ENCODE data around the gene FAM83G.

FAM83G gene

DNA sequence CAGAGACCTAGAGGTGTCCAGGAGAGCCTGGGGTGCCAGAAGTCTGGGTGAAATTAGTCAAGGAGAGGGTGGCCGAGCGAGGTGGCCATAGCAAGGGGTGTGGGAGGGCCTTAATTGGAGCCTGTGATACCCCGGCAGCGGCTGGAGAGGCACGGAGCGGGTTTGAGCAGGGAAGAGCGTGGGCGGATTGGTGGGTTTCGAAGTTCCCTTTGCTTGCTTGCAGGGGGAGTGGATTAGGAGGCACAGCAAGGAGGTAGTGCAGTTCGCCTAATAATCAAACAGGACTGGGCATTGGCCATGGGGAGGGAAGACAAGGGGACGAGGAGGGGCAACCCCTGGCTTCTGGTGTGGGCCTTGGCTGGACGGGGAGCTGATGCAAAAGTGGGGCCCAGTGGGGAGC is 5.4 kb upstream of the FAM83G start:
- DNase-seq (ENCODE audit: low spot score) = no peak

DNA sequence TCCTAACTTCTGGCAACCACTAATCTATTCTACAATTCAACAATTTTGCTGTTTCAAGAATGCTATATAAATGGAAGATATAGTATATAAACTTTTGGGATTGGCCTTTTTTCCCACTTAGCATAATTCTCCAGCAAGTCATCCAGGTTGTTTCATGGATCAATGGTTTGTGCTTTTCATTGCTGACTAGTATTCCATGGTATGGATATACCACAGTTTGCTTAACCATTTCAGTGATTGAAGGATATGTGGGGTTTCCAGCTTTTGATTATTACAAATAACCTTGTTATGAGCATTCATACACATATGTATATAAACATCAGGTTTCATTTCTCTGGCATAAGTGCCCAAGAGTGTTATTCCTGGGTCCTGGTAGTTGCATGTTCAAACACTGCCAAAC is 2.1 kb upstream of the FAM83G start:
- no peak for DNase-seq (ENCODE audit: low spot score)

DNA sequence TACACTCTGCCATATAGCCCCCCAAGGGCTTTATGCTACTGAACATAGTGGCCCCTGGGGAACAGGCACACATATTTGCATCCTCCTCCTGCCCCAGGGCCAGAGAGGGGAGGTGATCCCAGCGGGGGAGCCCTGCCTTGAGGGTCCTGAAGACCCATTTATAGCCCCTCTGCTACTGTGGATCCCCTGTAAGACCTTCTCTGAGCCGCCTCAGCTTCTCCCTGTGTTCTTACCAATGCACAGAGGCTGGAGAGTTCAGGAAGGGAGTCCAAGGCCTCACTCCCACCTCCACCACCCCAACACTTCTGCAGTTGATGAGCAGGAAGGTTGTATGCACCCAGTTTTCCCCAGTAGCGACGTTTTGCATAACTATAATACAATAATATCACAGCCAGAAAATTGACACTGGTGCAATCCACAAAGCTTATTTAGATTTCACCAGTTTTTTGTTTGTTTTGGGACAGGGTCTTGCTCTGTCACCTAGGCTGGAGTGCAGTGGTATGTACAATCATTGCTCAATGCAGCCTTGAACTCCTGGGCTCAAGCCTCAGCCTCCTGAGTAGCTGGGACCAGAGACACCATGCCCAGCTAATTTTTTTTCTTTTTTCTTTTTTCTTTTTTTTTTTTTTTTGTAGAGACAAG is 1.3 kb upstream of the FAM83G start:
- no peak for DNase-seq (ENCODE audit: low spot score)

- no peak for DNase-seq (ENCODE audit: low spot score)
Observed at GRCh38 chr17:19005137-19005773, 691 bp upstream of the FAM83G start.

GRCh38 chr17:19003543-19004420 is 782 bp downstream of the FAM83G start:
- no peak for DNase-seq (ENCODE audit: low spot score)

GRCh38 chr17:19002805-19003542 is 1.6 kb downstream of the FAM83G start:
- DNase-seq (ENCODE audit: low spot score) = no peak

DNA sequence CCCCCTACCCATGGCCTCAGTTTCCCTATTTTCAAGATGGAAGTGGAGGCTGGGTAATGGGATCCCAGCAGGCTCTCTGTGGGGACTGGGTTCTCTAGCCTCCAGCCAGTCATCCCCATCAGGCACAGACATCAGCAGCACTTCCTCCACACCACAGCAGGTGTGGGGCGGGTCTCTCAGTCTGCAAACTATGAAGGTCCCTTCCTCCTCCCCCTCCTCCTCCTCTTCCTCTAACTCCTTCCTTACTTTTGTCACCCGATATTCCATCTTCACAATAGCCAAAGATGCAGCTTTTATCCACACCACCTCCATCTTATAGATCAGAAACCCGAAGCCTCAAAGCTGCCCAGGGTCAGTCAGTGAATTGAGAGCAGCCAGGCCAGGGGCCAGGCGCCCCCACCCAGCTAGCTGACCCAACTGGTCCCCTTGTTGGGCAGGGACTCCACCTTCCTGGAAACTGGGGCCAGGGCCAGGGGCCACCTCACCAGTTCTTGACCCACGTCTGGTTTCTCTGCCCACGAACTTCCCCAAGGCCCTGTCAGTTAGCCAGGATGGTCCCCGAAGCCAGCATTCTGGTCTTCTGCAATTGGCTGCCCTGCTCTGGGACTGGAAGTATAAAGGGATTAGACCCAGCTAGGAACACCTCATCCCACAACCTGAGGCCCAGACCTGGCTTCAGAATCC is 2.5 kb downstream of the FAM83G start:
- DNase-seq (ENCODE audit: low spot score) = no peak

DNA sequence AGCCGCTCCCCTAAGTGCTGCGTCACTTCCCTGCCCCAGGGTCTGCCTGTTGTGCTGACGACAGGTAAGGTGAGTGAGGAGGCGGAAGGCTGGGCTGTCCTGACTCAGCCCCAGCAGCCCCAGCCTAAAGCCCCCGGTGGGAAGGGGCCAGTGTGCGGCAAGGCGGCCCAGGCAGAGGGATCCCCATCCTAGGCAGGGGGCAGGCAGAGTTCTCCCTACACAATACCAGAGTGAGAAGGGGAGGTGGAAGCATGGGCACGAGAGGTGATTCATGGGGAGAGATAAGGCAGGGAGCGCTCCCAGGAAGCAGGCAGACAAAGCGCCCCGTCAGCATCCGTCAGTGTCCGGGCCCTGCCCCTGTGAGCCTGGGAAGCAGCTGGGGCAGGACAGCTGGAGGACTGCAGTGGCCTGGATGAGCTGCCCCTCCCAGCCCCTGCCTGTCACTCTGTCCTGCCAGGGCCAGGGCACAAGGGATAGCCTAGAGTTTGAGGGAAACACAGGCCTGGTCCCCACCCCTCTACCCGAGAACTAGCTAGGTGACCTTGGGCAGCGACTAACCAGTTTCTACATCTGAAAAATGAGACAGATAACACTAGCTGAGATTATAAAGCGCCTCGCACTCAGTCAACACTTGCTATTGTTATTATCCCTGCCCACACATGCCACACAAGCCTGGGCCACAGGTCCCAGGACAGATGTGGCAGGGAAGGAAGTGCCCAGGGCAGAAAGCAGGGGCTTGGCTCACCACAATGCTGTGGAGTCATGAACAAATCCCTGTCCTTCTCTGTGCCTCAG is 3.8 kb downstream of the FAM83G start:
- DNase-seq (ENCODE audit: low spot score) = no peak

GRCh38 chr17:18999911-19000310 is 4.7 kb downstream of the FAM83G start:
- no peak for DNase-seq (ENCODE audit: low spot score)

GRCh38 chr17:18999394-18999793 is 5.2 kb downstream of the FAM83G start:
- no peak for DNase-seq (ENCODE audit: low spot score)

DNA sequence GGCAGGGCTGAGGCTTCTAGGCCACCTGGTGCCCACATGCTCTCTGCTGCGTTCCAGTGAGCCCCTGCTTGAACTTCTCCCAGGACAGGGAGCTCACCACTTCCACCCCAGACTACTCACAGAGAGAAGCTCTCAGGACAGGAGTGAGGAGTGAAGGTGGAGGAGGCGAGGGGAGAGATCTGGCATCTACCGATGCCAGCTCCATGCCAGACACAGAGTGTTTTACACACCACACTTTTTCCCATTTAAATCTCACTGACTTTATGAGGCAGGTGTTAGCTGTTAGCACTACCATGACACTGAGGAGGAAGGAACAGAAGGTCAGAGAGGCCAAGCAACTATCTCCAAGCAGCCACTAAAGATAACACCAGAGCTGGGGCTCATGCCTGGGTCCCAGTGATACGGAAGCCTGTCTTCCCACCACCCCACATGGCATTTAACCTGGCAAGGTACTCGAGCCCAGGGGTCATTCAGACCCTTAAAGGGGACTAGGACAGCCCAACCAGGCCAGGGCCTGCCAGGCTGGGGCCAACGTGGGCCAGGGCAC is 6.8 kb downstream of the FAM83G start:
- DNase-seq (ENCODE audit: low spot score) = no peak

- no peak for DNase-seq (ENCODE audit: low spot score)
Observed at GRCh38 chr17:18996458-18996857, 8.1 kb downstream of the FAM83G start.

GRCh38 chr17:18995220-18995619 is 9.3 kb downstream of the FAM83G start:
- no peak for DNase-seq (ENCODE audit: low spot score)

DNA sequence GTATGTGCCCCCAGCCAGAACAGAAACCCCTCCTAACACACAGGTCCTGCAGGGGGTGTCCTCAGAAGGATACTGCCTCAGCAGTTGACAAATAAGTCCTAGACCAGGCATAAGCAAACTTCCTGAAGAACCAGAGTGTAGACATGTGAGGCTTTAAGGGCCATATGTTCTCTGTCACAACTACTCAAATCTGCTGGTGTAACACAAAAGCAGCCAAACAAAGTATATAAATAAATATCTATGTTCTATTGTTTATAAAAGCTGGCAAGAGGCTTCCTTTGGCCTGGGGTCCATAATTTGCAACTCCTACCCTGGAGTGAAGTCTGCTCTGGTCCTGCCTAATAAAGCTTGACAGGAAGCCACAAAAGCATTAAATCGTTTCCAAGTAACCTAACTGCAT is 9.9 kb downstream of the FAM83G start:
- no peak for DNase-seq (ENCODE audit: low spot score)

DNA sequence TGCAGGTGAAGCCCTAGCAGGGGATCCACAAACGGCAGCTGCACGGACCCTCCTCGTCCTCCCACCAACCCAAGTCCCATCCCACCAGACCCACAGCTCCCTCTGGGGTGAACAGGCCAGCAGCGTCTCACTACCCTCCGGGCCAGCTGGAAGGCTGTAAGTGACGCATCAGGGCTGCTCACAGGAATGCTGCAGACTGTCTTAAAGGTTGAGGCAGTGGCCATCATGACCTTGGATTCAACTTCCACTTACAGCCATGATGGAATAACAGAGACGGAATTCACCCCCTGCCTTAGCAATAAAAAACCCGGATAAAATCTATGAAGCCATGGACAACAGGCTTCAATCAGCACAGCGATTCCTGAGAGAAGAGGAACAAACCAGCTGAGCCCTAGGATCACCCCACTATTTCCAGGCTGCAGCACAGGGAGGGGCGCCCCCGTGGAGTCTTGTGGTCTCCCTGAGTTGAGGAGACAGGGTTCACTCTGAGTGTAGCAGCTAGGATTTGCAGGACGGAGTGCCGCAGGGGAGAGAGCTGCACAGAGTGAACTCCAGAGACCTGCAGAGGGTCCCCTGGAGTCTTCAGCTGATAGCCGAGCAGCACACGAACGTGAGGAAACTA is 10.5 kb downstream of the FAM83G start:
- DNase-seq (ENCODE audit: low spot score) = no peak

DNA sequence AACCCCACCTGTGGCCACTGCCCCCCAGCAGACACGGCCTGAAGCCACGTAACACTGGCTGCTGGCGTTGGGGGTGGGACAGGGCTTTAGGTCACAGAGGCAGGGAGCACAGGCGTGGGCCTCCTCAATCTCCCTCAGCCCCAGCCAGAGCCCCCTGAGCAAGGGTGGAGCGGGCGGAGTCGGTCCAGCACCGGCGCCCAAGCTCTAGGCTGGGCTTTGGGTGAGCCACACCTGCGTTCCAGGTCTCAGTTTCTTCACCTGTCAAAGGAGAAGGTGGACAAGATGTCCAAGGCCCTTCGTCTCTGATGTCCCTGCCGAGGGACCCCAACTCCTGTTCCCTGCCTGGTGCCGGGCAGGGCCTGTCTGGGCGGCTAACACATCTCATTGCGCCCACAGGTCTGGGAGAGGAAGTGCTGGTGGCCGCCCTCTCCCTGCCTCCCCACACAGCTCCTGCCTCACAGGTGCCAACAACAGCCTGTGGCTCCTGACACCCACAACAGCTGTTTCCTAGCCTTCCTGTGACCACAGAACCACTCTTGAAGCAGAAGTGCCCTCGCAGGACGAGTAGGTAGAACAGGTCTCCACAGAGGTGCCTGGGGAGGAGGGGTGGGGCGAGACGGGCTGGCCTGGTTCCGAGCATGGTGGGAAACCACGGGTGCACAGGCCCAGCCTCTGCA is 12.0 kb downstream of the FAM83G start:
- no peak for DNase-seq (ENCODE audit: low spot score)

DNA sequence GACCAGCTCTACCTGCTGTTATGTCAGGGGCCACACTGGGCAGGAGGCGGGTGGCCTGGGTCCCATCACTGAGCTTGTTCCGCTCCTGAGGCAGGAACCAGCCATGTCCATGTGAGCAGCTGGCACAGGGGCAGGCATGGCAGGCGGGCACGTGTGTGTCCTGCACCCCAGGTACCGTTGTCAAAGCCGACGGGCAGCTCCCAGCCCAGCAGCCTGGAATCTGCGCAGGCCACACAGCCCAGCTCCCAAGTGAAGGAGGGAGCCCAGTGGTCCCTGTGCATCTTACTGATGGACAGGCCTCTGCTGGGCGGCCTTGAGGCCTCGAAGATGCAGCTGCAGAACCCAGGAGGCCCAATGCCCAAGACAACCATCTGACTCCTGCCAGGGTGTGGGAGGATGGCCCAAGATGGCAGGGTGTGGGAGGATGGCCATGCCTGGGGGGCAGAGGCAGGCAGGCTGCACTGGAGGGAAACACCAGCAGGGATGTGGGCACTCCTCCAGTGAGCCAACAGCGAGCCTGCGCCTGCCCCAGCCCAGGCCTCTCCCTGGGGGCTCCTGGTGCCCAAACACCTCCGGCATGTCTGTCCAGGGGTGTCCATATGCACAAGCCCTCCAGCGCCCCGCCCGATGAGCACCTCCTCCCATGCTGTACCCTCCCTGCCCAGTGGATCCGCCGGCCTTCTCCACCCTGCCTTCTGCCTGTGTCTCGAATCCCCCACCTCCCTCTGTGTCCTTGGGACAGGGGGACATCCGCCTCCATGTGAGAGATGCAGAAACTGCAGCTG is 12.8 kb downstream of the FAM83G start:
- no peak for DNase-seq (ENCODE audit: low spot score)

DNA sequence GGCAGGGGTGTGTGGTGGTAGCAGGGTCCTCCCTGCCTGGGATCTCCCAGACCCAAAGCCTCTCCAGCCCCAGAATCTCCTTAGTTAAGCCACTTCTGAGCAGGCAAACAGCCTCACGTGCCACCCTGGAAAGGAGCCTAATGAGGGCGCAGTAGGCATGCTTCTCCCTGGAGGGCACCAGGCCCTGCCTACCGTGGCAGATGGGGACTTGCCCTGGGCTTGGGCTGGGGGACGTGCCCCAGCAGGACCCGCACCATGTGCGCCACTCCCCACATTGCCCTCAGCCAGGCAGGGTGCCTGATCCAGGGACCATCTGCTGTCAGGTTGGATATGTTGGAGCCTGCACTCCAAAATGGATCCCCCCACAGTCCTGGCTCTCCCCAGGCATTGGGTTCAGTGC is 14.2 kb downstream of the FAM83G start:
- DNase-seq (ENCODE audit: low spot score) = no peak

All from left forelimb (tissue), 1 donor.